Dermis microvascular lymphatic vessel endothelial cell (primary cell): Measurements from ENCODE around the gene STEAP4. TPM values are rescaled to one million over a fixed set of nuclear protein-coding genes. Genes with fewer than 3 reads are reported as not detected.
"Not testable (repeated sequence)": the region's sequence is repeated elsewhere in the genome, so short reads cannot be mapped to it uniquely, and the experiment has no call there.

ENCODE experiments used
- DNase-seq, 2 donors: peaks; one replicate each; pipeline versions ENCODE4 v3.0.0 to v3.0.0-alpha.2; 2010; ENCODE audit warnings: low read depth in 2 of 2
- total RNA-seq: library from RNA; depleted of rRNA; stranded (reverse); fragments of >200 nt; gene quantifications from 2 replicates; pipeline ENCODE4 v1.2.1, GENCODE V29; 2014

The STEAP4 gene
- total RNA-seq, 1 donor from 2014 or later: not detected

DNA sequence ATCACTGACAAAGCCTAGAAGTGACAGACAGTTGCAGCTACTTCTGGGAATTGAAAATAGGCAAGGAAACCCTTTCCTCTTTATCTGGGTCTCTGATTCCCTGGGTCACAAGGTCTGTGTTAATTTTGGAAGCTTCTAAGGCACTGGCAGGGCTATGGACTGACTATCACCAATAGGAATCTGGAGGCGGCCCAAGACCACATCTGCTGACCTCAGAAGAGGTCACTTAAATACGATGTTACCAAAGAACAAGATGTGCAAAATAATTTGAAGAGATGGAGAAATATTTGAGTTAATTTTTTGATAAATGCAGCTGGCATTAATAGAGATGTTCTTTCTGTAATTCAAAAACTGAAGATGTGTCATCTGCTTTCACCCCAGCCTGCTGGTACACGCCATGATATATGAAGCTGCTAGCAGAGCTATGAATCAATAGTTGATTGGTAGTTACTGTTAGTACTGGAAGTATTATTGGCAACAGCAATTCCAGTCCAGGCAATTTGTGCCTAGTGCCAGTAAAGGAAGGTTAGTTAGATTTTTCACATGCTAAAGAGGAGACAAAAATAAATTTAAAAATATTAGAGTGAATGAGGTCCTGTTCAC is 5.5 kb upstream of the STEAP4 start:
- DNase-seq: no peak

GRCh38 chr7:88311675-88312036 is 5.0 kb upstream of the STEAP4 start:
- no peak for DNase-seq

DNA sequence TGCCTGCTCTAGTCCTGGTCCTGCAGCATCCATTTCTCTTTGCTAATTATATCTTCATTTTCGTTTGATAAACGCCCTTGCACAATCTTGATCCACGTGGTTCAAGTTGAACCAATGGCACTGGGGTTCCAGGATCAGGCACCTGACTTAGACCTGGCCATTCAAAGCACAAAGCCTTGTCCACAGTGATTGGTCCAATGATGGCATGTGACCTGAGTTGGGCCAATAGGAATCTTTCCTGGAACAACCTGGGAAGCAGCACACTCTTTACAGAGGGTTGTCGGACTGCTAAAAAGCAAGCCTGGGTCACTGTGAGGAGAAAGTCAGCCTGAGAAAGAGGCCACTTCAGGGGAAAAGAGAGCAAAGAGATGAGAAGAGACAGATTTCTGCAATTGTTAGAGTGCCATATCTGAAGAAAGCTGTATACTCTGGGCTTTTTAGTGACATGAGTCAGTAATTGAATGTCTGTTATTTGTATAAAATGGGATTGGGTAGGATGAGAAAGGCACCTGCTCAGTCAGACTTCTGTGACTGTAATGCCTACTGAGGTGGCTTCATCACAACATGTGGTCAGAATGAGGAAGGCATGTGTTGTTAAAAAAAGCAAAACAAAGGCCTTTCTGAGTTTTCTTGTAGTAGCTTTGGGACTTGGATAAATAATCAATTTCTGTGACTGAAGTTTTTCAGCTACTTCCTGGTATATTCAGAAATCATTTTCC is 4.4 kb upstream of the STEAP4 start:
- no peak for DNase-seq

- no peak for DNase-seq
Measured at GRCh38 chr7:88309819-88310218, 3.1 kb upstream of the STEAP4 start.

GRCh38 chr7:88307823-88308222 is 1.1 kb upstream of the STEAP4 start:
- no peak for DNase-seq

DNA sequence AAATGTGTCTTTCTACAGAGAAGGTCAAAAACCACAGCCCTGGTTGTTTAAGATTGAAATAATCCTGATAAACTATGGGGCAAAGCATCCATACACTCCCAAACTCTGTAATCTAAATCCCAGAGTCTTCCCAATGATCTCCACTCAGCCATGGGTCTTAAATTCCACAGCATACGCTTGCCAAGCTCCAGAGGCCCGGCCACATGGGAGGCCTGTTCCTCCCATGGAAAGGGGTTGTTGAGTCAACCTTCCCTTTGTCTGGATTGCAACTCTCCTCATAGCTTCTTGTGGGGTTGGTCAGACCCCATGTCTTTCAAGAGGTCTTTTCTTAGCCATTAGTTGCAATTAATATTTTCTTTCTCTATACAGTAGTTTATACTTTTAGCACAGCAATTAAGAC is 718 bp upstream of the STEAP4 start:
- no peak for DNase-seq

DNA sequence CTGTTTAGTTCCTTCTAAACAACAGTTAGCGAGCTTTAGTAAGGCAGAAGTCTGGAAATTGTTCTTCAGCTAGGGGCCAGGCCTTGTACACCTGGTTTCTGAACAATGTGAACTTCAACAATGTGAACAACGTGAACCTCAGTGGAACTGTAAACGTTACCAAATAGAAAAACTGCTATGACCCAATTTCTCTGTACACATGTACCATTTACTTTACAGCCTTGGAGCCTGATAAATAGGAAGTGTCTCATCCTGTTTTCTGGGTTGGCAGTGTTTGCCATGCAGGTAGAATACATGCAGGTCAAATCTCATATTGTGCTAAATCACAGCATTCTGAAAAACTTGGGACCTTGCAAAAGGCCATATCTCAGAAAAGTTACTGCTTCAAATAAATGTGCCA is 1.6 kb downstream of the STEAP4 start:
- no peak for DNase-seq

DNA sequence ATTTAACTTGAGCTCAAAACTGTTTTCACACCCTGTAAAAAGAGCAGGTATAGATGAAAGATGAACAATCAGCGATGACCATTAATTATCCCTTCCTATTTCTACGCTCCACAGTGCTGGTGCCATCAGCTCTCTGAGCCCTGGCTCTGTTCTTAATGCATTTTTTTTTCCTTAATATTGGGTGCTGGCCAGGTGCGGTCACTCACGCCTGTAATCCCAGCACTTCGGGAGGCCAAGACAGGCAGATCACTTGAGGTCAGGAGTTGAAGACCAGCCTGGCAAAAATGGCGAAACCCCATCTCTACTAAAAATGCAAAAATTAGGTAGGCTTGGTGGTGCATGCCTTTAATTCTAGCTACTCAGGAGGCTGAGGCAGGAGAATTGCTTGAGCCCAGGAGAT is 4.2 kb downstream of the STEAP4 start:
- DNase-seq: no peak

GRCh38 chr7:88301924-88302323 is 4.8 kb downstream of the STEAP4 start:
- no peak for DNase-seq

DNA sequence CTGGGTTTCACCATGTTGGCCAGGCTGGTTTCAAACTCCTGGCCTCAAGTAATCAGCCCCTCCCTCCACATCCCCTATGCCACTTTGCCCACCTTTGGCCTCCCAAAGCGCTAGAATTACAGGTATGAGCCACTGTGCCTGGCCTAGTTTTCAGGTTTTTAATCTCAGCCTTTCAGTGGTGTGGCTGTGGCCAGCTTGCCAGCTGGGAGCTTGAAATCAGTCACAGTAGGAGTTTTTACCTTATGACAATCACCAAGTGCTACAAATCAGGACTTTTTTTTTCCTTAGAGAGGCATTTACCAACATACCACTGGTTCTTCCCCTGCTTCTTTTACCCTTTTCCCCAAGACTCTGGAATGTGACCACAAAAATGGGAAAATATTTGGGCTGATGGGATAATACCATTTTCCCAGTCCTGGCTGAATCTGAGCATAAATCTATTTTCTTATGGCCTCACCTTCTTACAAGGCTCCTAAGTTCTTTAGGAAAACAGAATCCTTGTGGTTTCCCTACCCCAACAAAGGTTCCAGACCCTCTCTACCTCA is 6.2 kb downstream of the STEAP4 start:
- DNase-seq: no peak

- no peak for DNase-seq
Measured at GRCh38 chr7:88299126-88299525, 7.6 kb downstream of the STEAP4 start.

GRCh38 chr7:88293866-88294265 is 12.8 kb downstream of the STEAP4 start:
- no peak for DNase-seq

- no peak for DNase-seq
Measured at GRCh38 chr7:88291398-88292173, 15.1 kb downstream of the STEAP4 start.

- DNase-seq: no peak
Measured at GRCh38 chr7:88290491-88290890, 16.2 kb downstream of the STEAP4 start.

GRCh38 chr7:88289564-88290025 is 17.1 kb downstream of the STEAP4 start:
- no peak for DNase-seq

DNA sequence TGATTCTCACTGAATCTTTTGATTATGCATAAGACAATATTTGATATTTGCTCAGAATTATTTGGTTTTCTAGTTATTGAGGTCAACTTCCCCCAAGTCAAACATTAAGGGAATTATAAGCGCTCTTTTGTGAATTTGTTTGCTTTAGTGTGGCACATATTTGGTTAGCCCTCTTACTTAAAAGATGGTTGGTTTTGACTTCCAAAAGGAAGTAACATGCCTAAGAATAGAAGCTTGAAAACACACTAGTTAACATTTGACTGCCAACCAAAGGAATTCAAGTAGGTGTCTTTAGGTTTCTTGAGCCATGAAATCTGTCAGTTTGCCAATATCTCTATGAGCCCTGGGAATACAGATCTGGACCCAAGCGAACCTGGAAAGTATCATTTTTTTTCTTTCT is 24.9 kb downstream of the STEAP4 start:
- no peak for DNase-seq

DNA sequence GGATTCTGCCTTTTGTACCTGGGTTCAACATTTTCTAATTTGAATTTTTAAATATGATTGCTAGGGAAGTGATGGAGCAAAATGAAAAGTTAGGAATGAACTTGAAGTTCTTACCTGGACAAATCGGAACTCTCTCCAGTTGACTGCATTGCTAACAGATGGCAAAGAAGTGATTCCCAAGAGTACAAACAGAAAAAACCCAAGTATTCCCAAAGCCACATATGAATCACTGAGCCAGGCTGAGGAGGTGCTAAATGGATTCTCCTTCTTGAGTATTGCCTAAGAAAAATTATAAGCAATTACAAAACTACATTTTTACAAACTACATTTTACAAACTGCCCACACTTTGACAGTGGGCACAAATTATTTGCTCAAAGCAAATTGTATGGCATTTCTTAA is 25.9 kb downstream of the STEAP4 start:
- no peak for DNase-seq

GRCh38 chr7:88279323-88279722 is 27.4 kb downstream of the STEAP4 start:
- no peak for DNase-seq

DNA sequence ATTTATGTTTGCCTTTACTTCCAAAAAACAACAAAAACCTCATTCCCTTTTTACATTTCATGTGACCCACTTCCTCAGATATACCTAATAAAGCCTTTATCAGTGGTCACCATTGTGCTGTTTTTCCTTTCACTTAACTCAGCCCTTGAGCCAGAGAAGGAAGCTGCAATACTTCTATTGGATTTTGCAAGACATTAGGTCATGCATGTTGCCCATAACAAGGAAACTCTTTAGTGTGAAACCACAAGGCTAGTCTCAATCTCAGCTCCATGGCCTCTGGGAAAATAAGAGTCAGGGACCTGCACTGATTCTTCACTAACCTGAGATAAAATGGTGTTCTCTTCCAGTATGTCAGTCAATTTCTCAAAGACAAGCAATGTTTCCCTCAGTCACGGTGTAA is 27.8 kb downstream of the STEAP4 start:
- peak in 1 of 2 donors; percentile 1 for DNase-seq

- DNase-seq: no peak
Measured at GRCh38 chr7:88276605-88277153, 30.0 kb downstream of the STEAP4 start.

DNA sequence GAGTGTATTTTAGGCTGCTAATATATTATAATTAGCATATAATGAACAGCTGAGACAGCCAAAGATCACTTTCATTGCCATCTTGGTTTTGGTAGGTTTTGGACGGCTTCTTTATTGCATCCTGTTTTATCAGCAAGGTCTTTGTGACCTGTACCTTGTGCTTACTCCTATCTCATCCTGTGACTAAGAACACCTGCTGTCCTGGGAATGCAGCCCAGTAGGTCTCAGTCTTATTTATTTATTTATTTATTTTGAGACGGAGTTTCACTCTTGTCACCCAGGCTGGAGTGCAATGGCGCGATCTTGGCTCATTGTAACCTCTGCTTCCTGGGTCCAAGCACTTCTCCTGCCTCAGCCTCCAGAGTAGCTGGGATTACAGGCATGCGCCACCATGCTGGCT is 31.8 kb downstream of the STEAP4 start:
- not testable (repeated sequence) for DNase-seq

GRCh38 chr7:88269586-88269985 is 37.1 kb downstream of the STEAP4 start:
- DNase-seq: no peak
